ENCODE results near the gene NBAS. TPM values are rescaled to one million over a fixed set of nuclear protein-coding genes. Genes with fewer than 3 reads are reported as not detected.

Gene NBAS
- total and polyA plus RNA-seq, 2 donors (not counting 1 experiment from before 2014, with no cell fraction given): 27.0 to 124 TPM

DNA sequence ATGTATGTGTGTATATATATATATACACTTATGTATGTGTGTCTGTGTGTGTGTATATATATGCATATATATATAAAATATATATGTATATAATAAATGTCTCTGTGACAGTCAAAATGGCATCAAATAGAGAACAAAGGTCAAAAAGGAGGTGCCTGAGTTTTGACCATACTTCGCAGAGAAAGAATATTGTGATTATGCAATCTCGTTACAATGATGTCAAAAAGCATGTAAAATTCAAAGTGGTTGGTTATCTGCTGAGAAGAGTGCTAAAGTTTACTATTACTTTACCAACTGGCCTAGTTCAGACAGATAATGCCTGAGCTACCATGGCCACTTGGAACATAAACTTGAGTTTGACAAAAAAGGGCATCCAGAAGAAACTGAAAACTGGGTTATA lies 375.0 kb downstream of the NBAS start:
- TF ChIP-seq, protein P1, sequence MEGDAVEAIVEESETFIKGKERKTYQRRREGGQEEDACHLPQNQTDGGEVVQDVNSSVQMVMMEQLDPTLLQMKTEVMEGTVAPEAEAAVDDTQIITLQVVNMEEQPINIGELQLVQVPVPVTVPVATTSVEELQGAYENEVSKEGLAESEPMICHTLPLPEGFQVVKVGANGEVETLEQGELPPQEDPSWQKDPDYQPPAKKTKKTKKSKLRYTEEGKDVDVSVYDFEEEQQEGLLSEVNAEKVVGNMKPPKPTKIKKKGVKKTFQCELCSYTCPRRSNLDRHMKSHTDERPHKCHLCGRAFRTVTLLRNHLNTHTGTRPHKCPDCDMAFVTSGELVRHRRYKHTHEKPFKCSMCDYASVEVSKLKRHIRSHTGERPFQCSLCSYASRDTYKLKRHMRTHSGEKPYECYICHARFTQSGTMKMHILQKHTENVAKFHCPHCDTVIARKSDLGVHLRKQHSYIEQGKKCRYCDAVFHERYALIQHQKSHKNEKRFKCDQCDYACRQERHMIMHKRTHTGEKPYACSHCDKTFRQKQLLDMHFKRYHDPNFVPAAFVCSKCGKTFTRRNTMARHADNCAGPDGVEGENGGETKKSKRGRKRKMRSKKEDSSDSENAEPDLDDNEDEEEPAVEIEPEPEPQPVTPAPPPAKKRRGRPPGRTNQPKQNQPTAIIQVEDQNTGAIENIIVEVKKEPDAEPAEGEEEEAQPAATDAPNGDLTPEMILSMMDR (conservative IDR thresholded peaks at IDR 0.05 in 1 of 2, IDR thresholded peaks at IDR 0.05 in 1 of 2; ENCODE audit: low read depth in 1 of 2, low read length in 2 of 2): no peak
- TF ChIP-seq EZH2 (IDR thresholded peaks at IDR 0.05; ENCODE audit: low read length, missing control alignments): no peak
- Histone ChIP-seq H3K36me3 (ENCODE audit: control insufficient read depth, insufficient read depth, low read length) (no peaks in the 10 kb centered on the region), H3K4me3 (replicated peaks in 1 of 4; ENCODE audit: control extremely low read depth in 1 of 4, insufficient read depth in 1 of 4, low read depth in 3 of 4, low read length in 4 of 4) (no peak overlapping the region), H3K27me3 (ENCODE audit: control insufficient read depth, insufficient read depth, low read length) (no peaks in the 10 kb centered on the region), H3K79me2 (ENCODE audit: control insufficient read depth, insufficient read depth, low read length) (no peaks in the 10 kb centered on the region), H3K9ac (ENCODE audit: insufficient read depth, low read length) (no peak overlapping the region), H3K27ac (ENCODE audit: insufficient read depth, low read length) (no peak overlapping the region), H3K9me3 (ENCODE audit: control insufficient read depth, insufficient read depth, low read depth, low read length) (no peaks in the 10 kb centered on the region), H3K4me1 (ENCODE audit: control insufficient read depth, extremely low read depth, insufficient read depth, low read length) (no peaks in the 10 kb centered on the region), H4K20me1 (ENCODE audit: control insufficient read depth, extremely low read depth, insufficient read depth, low read length) (no peaks in the 10 kb centered on the region), H2AFZ (ENCODE audit: low read length) (no peak overlapping the region), H3K4me2 (ENCODE audit: extremely low read depth, insufficient read depth, low read length) (no peak overlapping the region)
- DNase-seq (ENCODE audit: low read depth in 2 of 2): no peak

DNA sequence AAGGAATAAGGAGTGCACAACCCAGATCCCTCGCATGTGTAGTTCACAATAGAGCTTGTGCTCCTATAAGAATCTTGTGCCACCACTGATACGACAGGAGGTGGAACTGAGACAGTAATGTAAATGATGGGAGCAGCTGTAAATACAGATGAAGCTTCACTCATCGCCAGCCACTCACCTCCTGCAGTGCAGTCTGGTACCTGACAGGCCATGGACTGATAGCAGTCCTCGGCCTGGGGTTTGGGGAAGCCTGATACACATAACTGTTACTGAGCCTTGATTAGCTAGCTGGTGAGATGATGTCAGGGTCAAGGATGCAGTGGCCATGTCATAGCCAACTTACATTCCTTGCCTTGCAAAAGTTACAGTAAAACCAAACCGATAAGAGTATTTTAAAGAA lies 376.6 kb downstream of the NBAS start:
- Histone ChIP-seq H3K4me1 (ENCODE audit: control insufficient read depth, extremely low read depth, insufficient read depth, low read length) (no peaks in the 10 kb centered on the region), H4K20me1 (ENCODE audit: control insufficient read depth, extremely low read depth, insufficient read depth, low read length) (no peaks in the 10 kb centered on the region)
- no peak for DNase-seq (ENCODE audit: low read depth in 2 of 2)

DNA sequence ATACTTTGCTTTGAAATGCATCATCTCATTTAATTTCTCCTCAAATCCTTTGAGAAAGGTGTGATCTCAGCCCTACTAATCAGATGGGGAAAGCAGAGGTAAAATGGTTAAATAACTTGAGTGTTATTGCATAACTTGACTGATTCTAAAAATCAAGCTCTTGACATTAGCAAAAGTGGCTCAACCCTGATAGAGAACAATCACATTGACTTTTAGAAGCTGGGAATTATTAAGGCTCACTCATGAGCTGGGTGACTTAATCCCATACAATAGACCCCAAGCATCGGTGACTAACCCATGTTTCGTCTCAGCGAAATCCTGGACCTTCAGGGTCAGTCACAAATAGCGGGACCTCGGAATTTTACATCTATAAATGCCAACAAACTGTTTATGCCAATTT lies 378.9 kb downstream of the NBAS start:
- no peaks in the 10 kb centered on the region for H3K9me3 ChIP-seq (ENCODE audit: control insufficient read depth, insufficient read depth, low read depth, low read length)
- H3K27ac ChIP-seq (ENCODE audit: insufficient read depth, low read length): no peak overlapping the region
- H3K4me1 ChIP-seq (ENCODE audit: control insufficient read depth, extremely low read depth, insufficient read depth, low read length): no peaks in the 10 kb centered on the region
- no peak overlapping the region for H3K9ac ChIP-seq (ENCODE audit: insufficient read depth, low read length)
- H3K27me3 ChIP-seq (ENCODE audit: control insufficient read depth, insufficient read depth, low read length): no peaks in the 10 kb centered on the region
- H4K20me1 ChIP-seq (ENCODE audit: control insufficient read depth, extremely low read depth, insufficient read depth, low read length): no peaks in the 10 kb centered on the region
- peak in 1 of 2 donors; percentile 50 for DNase-seq (ENCODE audit: low read depth in 2 of 2)
- H3K4me3 ChIP-seq (replicated peaks in 1 of 4; ENCODE audit: control extremely low read depth in 1 of 4, insufficient read depth in 1 of 4, low read depth in 3 of 4, low read length in 4 of 4): no peak overlapping the region
- no peaks in the 10 kb centered on the region for H3K79me2 ChIP-seq (ENCODE audit: control insufficient read depth, insufficient read depth, low read length)
- no peak overlapping the region for H2AFZ ChIP-seq (ENCODE audit: low read length)
- H3K4me2 ChIP-seq (ENCODE audit: extremely low read depth, insufficient read depth, low read length): no peak overlapping the region
- no peak for TF ChIP-seq EZH2 (IDR thresholded peaks at IDR 0.05; ENCODE audit: low read length, missing control alignments)
- TF ChIP-seq, protein P1 (conservative IDR thresholded peaks at IDR 0.05 in 1 of 2, IDR thresholded peaks at IDR 0.05 in 1 of 2; ENCODE audit: low read depth in 1 of 2, low read length in 2 of 2): no peak
- H3K36me3 ChIP-seq (ENCODE audit: control insufficient read depth, insufficient read depth, low read length): no peaks in the 10 kb centered on the region

More for the DNA sequence above, 376.6 kb downstream of the NBAS start:
- Histone ChIP-seq H3K4me3 (replicated peaks in 1 of 4; ENCODE audit: control extremely low read depth in 1 of 4, insufficient read depth in 1 of 4, low read depth in 3 of 4, low read length in 4 of 4) (no peak overlapping the region), H2AFZ (ENCODE audit: low read length) (no peak overlapping the region), H3K79me2 (ENCODE audit: control insufficient read depth, insufficient read depth, low read length) (no peaks in the 10 kb centered on the region), H3K27ac (ENCODE audit: insufficient read depth, low read length) (no peak overlapping the region), H3K9ac (ENCODE audit: insufficient read depth, low read length) (no peak overlapping the region), H3K27me3 (ENCODE audit: control insufficient read depth, insufficient read depth, low read length) (no peaks in the 10 kb centered on the region), H3K9me3 (ENCODE audit: control insufficient read depth, insufficient read depth, low read depth, low read length) (no peaks in the 10 kb centered on the region), H3K36me3 (ENCODE audit: control insufficient read depth, insufficient read depth, low read length) (no peaks in the 10 kb centered on the region), H3K4me2 (ENCODE audit: extremely low read depth, insufficient read depth, low read length) (no peak overlapping the region)
- TF ChIP-seq, protein P1 (conservative IDR thresholded peaks at IDR 0.05 in 1 of 2, IDR thresholded peaks at IDR 0.05 in 1 of 2; ENCODE audit: low read depth in 1 of 2, low read length in 2 of 2): no peak
- no peak for TF ChIP-seq EZH2 (IDR thresholded peaks at IDR 0.05; ENCODE audit: low read length, missing control alignments)
